ENCODE measurements around the gene RAD51AP1. TPM values are rescaled to one million over a fixed set of nuclear protein-coding genes. Genes with fewer than 3 reads are reported as not detected.

Gene RAD51AP1
- total RNA-seq, 1 donor from 2014 or later = 3.7 TPM

DNA sequence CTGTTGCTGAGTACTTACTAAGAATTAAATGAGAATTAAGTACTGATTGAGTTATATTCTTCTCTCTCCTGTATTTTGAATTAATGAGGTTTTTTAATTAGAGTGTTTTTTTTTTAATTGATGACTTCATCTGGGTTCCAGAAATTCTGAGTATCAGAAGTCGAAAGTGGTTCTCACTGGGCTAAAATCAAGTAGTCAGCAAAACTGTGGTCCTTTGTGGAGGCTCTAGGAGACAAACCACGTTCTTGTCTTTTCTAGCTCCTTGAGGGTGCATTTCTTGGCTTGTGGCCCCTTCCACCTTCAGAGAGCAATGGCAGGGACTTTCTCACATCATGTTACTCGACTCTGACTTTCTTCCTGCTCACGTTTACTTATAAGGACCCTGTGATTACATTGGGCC, 15.3 kb downstream of the RAD51AP1 start:
- Histone ChIP-seq H3K9me3 (no peaks in the 10 kb centered on the region), H3K4me3 (no peak overlapping the region), H3K27ac (no peak overlapping the region), H3K36me3 (no peaks in the 10 kb centered on the region), H3K4me1 (no peaks in the 10 kb centered on the region), H3K27me3 (ENCODE audit: low read depth) (no peaks in the 10 kb centered on the region)
- ATAC-seq (no peak), DNase-seq (no peak)
- intact Hi-C loops (cut with DNase I) = no loop called here
- TF ChIP-seq, protein P1, sequence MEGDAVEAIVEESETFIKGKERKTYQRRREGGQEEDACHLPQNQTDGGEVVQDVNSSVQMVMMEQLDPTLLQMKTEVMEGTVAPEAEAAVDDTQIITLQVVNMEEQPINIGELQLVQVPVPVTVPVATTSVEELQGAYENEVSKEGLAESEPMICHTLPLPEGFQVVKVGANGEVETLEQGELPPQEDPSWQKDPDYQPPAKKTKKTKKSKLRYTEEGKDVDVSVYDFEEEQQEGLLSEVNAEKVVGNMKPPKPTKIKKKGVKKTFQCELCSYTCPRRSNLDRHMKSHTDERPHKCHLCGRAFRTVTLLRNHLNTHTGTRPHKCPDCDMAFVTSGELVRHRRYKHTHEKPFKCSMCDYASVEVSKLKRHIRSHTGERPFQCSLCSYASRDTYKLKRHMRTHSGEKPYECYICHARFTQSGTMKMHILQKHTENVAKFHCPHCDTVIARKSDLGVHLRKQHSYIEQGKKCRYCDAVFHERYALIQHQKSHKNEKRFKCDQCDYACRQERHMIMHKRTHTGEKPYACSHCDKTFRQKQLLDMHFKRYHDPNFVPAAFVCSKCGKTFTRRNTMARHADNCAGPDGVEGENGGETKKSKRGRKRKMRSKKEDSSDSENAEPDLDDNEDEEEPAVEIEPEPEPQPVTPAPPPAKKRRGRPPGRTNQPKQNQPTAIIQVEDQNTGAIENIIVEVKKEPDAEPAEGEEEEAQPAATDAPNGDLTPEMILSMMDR (IDR thresholded peaks at IDR 0.05) = no peak

DNA sequence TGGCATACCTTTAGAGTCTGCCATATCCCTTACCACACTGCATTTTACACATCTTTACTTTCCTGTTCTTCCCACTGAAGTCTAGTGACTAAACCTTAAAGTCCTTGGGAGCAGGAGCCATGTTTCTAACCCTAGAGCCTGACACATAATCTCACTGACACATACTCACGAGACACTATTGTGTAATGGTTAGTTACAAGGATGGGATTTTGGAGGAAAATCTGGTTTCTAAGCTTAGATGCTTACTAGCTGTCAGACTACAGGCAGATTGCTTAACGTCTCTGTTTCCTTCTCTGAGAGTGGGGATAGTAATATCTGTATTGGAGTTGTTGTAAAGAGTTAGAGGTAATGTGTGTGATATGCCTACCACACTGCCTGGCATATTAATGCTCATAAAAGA, 17.1 kb downstream of the RAD51AP1 start:
- Histone ChIP-seq H3K27ac (no peak overlapping the region), H3K4me1 (no peaks in the 10 kb centered on the region), H3K27me3 (ENCODE audit: low read depth) (no peaks in the 10 kb centered on the region), H3K36me3 (no peaks in the 10 kb centered on the region), H3K4me3 (no peak overlapping the region), H3K9me3 (no peaks in the 10 kb centered on the region)
- no peak for DNase-seq
- TF ChIP-seq, protein P1 (IDR thresholded peaks at IDR 0.05) = no peak
- intact Hi-C loops (cut with DNase I) = no loop called here
- ATAC-seq = no peak

DNA sequence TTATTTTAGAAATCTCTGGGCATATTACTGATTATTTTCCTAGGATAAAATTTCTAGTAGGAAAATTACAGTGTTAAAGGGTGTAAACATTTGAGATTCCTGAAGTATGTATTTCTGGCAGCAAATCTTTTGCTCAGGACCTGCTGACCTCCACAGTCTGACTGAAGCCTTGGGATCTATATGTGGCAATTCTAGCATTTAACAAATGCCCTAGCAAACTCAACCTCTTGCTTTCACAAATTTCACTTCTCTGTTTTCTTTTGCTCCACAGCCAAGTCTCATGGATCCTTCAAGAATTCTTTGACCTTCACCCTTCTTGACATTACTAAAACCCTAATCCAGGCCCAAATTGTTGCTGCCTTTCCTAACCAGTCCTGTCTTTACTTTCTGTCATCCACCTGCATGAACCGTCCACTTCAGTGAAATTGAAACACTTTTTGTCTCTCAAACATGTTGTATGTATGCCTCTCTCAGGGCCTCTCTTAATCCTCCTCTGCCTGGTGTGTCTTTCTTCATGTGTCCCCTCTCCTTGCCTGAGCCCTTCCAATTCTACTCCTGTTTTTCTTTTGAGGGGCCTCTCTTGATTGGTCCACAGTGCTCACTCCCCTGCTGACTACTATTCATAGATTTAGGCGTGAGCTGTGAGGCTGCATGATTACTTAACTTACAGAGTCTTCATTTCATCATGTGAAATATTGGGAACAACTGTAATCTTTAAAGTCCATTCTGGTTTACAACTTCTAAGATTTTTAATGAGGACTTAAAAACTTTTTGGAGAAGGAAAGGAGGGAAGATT, 18.2 kb downstream of the RAD51AP1 start:
- Histone ChIP-seq H3K27me3 (ENCODE audit: low read depth) (no peaks in the 10 kb centered on the region), H3K36me3 (no peaks in the 10 kb centered on the region), H3K4me3 (no peak overlapping the region), H3K9me3 (no peaks in the 10 kb centered on the region), H3K4me1 (peaks cover 4% of the 10 kb centered on the region), H3K27ac (peak overlapping the region; percentile 26)
- intact Hi-C loops (cut with DNase I) = no loop called here
- DNase-seq (no peak), ATAC-seq (peak; percentile 47 to 59)
- TF ChIP-seq, protein P1 (IDR thresholded peaks at IDR 0.05) = no peak

- DNase-seq (no peak), ATAC-seq (no peak)
- intact Hi-C loops (cut with DNase I) = no loop called here
- TF ChIP-seq, protein P1 (IDR thresholded peaks at IDR 0.05) = no peak
- Histone ChIP-seq H3K27me3 (ENCODE audit: low read depth) (no peaks in the 10 kb centered on the region), H3K9me3 (no peaks in the 10 kb centered on the region), H3K4me3 (no peak overlapping the region), H3K4me1 (peaks cover 9% of the 10 kb centered on the region), H3K36me3 (no peaks in the 10 kb centered on the region), H3K27ac (no peak overlapping the region)
Observed at GRCh38 chr12:4557586-4557985, 18.9 kb downstream of the RAD51AP1 start.

DNA sequence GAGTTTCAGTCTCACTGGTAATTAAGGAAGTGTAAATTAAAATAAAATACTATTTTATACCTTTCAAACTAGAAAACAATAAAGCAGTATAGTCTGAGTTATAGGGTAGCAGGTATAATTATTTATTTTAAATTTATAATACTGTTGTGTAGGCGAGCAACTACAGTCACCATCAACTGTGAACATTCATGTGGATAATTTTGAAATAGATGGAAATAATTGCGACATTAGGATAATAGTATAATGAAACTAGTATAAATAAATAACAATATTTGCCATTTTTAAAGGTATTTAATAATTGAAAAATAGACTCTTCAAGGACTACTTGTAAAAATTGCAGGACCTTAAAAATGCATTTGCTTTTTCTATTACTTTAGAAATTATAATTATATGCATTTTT, 19.5 kb downstream of the RAD51AP1 start:
- Histone ChIP-seq H3K27me3 (ENCODE audit: low read depth) (no peaks in the 10 kb centered on the region), H3K27ac (no peak overlapping the region), H3K4me3 (no peak overlapping the region), H3K9me3 (no peaks in the 10 kb centered on the region), H3K36me3 (no peaks in the 10 kb centered on the region), H3K4me1 (peaks cover 10% of the 10 kb centered on the region)
- TF ChIP-seq, protein P1 (IDR thresholded peaks at IDR 0.05) = no peak
- intact Hi-C loops (cut with DNase I) = no loop called here
- DNase-seq (no peak), ATAC-seq (no peak)
